NK-92 (cell line): ENCODE results near the gene GATA3.

Source experiments
- DNase-seq: peaks from one replicate; lab custom pipeline; 2025; ENCODE audit not compliant: unreplicated experiment; lab: John Stamatoyannopoulos, UW

Gene GATA3

DNA sequence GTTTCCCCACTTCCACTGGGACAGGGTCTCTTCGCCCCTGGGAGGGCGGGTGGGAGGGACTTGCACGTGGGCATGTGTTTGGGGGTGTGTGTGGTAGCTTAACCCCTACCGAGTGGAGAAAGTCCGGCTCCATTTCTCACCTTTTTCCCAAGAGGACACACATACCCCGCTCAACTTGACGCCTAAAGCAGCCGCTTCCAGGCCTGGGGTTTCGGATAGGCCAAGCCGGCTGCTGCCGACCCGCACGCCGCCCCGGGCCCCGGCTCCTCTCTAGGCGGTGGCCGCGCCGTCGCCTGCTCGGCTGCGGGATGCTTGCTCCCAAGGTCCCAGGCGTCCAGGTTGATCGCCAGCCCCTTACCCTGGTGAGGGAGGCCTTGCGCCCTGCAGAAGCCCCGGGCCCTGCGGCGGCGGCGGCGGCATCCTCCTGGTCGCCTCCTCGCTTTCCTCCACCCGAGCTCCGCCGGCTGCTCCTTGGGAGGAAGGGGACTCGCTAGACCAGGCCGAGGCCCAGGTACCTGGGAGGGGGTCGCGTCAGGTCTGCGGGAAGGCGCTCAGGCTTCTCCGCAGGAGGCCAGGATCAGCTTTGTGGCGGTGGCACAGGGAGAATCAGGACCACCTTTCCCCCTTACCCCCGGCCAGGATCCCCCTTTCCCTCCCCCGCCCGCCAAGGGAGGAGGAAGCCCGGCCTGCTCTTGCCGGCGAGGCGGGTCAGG lies 3.2 kb upstream of the GATA3 start:
- DNase-seq, result no peak

DNA sequence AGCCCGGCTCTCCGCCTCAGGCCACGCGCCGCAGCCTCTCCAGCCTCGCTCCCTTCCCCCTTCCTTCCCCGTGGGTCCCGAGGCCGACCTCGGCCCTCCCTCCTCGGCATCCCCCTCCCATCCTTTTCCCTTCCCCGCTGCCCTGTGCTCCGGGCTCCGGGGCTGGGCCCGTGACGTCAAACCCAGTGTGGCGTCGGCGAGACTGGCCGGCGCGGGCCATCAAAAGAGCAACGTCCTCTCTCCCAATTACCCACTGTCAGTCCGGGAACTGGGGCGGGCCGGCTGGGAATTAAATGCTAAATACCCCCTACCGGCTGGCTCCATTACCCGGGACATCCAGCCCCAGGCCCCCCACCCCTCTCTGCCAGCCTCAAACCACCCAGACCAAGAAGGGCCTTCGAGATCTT lies 2.6 kb upstream of the GATA3 start:
- DNase-seq, result no peak

DNA sequence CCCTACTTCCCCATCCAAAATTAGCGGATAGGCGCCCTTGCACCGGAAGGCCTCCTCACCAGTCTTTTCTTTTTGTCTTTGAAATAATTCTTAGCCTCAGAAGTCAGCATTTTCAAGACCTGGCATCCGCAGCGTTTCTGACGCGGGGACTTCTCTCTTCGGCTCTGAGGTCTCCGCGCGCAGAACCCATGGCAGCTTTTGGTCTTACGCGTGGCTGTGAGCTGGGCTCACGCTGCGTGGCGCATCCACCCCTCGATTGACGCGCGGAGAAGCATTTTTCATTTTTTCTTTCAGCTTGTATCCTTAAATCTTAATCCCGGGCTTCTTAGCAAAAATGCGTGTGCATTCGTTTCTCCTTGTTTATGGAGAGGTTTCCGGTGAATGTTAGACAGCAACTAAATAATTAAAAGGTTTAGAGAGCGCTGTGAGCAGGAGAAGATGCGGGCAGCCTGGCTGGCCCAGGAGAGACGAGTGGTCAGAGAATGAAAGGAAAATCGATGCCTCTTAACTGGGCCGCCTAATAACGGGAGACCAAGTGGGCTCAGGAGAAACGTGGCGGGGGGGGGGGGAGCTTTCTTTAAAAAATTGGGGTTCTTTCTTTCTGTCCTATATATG lies 2.0 kb upstream of the GATA3 start:
- no peak for DNase-seq

GRCh38 chr10:8052956-8053445 lies 1.5 kb upstream of the GATA3 start:
- no peak for DNase-seq

DNA sequence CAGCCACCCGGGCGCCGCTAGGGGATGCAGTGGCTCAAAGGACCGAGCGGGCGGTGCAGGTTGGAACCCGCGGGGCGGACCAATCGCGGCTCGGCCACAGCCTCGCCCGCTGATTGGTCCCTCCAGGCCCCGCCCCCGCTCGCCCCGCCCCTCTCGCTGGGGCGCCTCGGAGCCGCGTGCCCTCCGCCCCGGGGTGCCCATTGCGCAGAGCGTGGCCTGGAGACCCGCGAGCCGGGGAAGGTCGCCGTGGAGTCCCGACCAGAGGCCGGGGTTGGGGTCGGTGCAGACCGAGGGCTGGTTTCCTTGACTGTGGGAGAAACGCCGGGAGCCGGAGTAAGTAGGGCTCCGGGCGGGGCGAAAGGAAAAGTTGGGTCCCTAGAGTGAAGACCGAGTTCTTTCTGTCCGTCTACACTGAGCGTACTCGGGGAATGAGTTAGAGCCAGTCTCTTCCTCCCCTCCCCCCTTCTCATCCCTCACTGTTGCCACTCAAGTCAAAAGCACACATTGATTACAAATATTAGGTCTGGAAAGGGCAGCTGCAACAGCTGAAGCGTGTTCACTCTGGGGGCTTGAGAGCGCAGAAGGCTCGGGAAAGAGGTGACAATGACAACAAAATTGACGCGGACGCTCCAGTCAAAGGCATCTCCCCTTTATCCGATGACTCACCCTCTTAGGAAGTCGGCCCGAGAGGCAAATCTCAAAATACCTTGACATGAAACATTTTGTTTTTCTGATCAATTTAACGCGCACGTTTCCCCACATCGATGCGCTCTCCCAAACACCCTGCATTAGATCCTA lies 843 bp upstream of the GATA3 start:
- DNase-seq, result peak; percentile 32

- no peak for DNase-seq
Measured at GRCh38 chr10:8054244-8054493, 319 bp upstream of the GATA3 start.

DNA sequence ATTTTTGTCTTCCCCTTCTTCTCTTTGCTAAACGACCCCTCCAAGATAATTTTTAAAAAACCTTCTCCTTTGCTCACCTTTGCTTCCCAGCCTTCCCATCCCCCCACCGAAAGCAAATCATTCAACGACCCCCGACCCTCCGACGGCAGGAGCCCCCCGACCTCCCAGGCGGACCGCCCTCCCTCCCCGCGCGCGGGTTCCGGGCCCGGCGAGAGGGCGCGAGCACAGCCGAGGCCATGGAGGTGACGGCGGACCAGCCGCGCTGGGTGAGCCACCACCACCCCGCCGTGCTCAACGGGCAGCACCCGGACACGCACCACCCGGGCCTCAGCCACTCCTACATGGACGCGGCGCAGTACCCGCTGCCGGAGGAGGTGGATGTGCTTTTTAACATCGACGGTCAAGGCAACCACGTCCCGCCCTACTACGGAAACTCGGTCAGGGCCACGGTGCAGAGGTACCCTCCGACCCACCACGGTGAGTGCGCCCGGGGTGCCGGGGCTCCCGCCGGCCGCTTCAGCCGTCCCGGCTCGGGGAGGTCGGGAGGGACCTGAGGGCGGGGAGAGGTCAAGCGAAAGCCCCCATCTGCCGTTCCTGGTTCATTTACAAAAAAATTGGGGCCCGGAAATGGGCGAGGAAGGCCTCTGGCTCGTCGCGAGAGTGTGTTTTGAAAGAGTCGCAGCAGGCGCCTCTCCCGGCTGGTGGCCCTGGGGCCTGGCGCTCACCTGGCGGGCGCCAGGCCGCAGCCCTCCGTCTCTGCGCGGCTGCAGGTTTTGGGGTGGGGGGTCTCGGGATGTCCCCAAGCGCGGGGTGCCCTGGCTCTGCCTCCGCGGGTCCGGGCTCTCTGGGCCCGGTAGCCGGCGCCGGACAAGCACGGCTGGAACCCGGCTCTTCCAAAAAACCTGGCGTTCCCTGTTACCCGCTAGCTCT lies 1.2 kb downstream of the GATA3 start:
- no peak for DNase-seq

DNA sequence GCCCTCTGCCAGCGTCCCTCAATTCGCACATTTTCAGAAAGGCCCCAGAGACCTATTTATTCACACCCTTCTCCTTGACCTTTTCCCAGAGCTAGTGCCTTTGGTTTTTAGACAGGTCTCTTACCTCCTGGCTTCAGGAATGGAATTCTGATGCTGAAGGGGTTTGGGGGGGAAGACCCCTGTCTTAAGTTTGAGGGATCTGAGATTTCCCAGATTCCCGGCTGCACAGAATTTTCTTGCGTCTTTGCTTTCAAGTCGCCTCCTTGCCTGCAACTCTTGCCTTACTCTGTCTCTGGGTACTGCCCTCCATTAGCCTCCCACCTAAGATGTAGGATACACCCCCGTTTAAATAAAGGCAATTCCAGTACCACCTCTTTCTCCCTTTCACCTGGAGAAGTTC lies 1.9 kb downstream of the GATA3 start:
- DNase-seq, result no peak

GRCh38 chr10:8056871-8057331 lies 2.4 kb downstream of the GATA3 start:
- DNase-seq, result no peak

- DNase-seq, result no peak
Measured at GRCh38 chr10:8057636-8058273, 3.3 kb downstream of the GATA3 start.

GRCh38 chr10:8058274-8059111 lies 4.0 kb downstream of the GATA3 start:
- DNase-seq, result no peak

DNA sequence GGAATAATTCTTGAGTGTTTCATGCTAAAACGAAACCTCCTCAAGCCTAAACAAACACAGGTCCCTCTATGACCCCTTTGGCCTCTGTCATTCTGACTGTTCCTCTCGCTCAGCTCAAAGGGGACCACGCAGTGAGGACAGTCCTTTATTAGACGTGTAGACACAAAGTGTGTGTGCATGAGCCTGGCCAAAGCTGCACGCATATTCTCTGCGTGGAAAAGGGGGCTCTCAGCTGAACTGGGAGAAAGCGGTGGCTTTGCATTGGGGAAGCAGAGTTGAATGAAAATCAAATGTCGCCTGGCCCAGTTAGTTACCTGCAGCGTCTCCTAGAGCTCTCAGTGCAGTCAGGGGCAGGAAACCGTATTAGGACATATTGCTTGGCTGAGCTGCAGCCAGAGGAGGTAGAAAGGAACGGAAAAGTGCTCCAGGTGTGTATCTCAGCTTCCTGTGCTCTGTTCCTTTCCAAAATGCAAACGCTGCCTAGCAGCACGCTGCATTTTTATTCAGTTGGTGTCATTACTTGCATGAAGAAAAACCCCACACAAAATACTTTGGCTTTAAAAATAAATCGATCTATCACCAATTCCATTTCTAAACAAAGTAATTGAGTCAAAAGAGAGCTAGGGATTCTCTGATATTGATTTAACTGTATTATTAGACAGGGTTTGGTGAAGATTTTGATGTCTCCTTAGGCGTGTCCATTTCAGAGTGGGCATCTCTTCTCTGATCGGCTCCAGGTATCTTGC lies 4.9 kb downstream of the GATA3 start:
- DNase-seq, result no peak

DNA sequence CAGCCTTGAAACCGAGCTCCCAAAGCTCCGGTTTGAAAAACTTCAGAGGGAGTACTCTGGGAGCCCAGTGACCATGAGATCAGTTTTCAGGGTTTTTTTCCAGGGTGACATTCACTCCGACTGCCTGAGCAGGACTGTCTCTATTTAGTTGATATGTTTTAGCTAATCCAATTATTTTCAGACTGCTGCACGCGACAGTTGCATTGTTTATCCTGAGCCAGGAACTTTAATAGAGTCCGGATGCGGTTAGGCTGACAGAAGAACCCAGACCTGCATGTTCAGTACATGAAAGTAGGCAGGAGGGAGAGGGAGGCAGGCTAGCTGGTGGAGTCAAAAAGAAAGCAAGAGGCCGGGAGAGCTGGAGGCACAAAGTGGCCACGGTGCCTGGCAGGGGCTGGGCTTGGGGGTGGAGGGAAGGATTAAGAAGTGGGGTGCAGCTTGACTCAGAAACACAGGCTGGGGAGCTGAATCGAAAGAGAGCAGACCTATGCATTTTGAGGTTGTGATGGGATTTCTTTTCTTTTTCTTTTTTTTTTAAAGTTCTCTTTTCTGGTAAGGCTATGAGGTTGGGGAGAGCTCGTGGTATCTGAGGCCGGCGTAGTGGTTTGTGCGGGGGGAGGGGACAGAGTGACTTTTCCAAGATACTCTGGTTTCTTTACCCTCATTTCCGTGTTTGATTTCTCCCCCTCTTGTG lies 5.7 kb downstream of the GATA3 start:
- DNase-seq, result no peak

DNA sequence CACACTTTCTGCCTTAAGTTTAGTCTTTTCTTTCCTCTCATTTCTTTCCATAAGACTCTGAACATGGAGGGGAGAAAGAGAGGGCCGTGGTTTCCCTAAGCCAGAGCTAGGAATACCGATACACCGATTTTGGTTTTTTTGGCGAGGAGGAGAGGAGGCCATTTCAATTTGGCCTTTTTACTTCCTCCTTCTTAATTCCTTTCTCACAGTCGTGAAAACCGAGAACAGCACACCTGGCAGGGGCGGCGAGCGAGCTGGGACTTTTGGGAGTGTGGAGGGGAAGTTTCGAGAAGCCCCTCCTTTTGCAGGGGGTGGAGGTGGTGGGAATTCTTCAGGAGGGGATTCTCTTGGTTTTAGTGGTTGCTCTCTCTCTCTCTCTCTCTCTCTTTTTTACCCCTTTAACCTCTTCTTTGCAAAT lies 6.2 kb downstream of the GATA3 start:
- DNase-seq, result no peak

DNA sequence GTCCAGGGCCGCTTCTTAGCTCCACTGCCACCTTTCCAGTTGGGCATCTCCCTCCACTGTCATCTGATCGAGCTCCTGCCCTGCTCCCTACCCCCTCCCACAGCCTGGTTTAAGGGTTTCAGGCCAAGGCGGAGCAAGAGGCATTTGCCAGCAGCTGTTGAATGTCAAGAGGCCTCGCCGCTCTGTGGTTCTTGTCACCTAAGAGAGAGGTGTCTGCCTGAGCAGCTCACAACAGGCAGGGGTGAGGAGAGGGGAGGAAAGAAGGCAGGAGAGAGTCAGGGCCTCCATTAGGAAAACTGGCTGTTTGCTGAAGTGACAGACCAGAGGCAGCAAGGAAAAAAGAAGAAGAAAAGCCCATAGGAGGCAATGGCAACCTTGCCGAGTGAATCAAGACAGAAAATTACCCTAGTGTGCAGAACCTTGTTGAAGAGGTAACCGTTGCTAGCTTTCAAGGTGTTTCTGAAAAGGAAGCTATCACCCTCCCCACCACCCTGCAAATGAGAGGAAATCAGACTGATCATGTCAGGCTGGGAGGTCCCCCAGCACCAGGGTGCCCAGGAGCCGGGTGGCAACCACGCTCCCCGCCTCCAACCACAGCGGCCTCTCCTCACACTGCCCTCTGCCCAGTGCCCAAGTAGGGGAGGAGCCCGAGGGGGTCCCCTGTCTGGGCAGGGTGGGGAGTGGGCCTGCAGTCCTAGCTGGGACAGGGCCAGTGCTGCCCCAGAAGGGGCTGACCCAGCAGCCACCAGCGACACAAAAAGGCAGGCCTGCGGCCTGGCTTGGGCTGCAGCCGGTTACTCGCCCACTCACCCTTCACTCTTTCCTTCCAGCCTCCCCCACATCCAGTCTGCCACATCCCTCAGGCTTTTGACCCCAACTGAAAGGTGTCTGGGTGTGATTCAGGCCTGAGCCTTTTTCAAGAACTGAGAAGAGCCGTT lies 7.1 kb downstream of the GATA3 start:
- no peak for DNase-seq

DNA sequence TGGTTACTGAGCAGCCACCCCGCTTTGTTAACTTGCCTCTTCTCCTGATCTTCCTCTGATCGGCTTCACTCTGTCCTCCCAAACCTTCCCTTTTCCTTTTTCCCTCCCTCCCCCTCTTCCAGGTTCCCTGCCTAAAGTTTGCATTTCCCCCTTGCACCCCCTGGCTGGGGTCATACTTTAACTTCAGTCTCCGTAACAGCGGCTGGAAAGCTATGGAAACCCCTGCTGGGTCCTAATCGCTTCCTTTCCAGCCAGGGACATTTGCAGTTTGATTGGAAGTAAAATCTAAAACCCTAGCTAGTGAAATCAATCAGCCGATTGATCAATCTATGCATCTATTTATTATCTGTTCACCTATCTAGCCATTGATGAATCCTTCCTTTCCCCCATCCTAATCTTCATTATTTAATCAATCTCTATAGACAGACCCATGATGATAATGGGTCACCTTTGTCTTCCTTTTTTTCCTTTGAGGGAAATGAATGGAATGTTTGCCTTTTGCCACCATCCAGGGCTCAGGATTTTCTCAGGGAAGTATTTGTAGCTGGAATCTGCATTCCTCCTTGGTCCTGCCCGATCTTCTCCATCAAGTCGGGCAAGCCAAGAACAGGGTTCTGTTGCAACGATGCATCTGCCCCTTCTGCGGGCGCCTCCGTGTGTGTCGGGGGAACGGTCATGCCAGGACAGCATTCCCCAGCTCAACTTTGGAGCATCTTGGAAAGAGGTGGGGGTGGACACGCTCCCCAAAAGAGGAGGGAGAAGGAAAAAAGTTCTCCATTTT lies 8.8 kb downstream of the GATA3 start:
- DNase-seq, result no peak

DNA sequence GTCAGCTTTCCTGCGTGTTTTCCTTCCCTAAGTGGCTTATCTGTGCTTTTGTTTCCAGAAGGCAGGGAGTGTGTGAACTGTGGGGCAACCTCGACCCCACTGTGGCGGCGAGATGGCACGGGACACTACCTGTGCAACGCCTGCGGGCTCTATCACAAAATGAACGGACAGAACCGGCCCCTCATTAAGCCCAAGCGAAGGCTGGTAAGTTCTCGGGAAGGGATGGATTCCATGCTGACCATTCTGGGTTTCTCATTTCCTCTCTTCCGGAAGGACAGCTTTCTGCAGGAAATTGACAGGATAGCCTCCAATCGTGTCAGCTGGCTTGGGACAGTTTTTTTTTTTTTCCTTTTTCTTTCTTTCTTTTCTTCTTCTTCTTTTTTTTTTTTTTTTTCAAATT lies 9.4 kb downstream of the GATA3 start:
- DNase-seq, result no peak
